ENCODE results near the gene BRSK1.

GRCh38 chr19:55345818-55346724 is 62.3 kb downstream of the BRSK1 start:
- TF ChIP-seq, protein P1, sequence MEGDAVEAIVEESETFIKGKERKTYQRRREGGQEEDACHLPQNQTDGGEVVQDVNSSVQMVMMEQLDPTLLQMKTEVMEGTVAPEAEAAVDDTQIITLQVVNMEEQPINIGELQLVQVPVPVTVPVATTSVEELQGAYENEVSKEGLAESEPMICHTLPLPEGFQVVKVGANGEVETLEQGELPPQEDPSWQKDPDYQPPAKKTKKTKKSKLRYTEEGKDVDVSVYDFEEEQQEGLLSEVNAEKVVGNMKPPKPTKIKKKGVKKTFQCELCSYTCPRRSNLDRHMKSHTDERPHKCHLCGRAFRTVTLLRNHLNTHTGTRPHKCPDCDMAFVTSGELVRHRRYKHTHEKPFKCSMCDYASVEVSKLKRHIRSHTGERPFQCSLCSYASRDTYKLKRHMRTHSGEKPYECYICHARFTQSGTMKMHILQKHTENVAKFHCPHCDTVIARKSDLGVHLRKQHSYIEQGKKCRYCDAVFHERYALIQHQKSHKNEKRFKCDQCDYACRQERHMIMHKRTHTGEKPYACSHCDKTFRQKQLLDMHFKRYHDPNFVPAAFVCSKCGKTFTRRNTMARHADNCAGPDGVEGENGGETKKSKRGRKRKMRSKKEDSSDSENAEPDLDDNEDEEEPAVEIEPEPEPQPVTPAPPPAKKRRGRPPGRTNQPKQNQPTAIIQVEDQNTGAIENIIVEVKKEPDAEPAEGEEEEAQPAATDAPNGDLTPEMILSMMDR (conservative IDR thresholded peaks at IDR 0.05 in 1 of 2, IDR thresholded peaks at IDR 0.05 in 1 of 2; ENCODE audit: low read depth in 1 of 2, low read length in 2 of 2): no peak
- TF ChIP-seq EZH2 (IDR thresholded peaks at IDR 0.05; ENCODE audit: low read length, missing control alignments): no peak

All from fibroblast of lung (primary cell).